Superior temporal gyrus (tissue), 1 donor: ENCODE measurements around the gene GTPBP2.
"Not testable (repeated sequence)": the region's sequence is repeated elsewhere in the genome, so short reads cannot be mapped to it uniquely, and the experiment has no call there.

ENCODE experiments used
- DNase-seq: peaks from one replicate; pipeline ENCODE4 v3.0.0-alpha.2; 2016; ENCODE audit errors: extremely low spot score

GTPBP2 gene

DNA sequence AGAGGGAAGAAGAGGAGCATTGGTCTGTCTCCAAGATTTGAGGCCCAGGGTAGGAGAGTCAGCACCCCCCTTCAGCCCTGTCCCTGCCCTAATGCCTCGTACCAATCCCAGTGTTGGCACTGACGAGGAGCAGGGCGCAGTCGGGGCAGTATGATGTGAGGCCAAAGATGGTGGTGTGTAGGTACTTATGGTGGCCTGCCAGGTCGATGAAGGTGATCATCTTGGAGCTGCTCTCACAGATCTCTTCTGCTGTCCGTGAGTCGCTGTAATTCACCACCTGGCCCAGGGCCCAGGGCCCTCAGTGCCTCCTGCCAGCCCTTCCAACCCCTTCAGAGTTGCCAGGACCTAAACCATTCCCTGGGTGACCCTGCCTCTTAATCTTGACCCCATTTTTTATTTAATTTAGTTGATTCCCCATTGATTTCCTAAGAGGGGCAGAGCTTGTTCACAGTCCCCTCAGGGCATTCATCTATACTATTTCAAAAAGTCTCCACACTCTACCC is 4.2 kb downstream of the GTPBP2 start:
- DNase-seq: no peak

DNA sequence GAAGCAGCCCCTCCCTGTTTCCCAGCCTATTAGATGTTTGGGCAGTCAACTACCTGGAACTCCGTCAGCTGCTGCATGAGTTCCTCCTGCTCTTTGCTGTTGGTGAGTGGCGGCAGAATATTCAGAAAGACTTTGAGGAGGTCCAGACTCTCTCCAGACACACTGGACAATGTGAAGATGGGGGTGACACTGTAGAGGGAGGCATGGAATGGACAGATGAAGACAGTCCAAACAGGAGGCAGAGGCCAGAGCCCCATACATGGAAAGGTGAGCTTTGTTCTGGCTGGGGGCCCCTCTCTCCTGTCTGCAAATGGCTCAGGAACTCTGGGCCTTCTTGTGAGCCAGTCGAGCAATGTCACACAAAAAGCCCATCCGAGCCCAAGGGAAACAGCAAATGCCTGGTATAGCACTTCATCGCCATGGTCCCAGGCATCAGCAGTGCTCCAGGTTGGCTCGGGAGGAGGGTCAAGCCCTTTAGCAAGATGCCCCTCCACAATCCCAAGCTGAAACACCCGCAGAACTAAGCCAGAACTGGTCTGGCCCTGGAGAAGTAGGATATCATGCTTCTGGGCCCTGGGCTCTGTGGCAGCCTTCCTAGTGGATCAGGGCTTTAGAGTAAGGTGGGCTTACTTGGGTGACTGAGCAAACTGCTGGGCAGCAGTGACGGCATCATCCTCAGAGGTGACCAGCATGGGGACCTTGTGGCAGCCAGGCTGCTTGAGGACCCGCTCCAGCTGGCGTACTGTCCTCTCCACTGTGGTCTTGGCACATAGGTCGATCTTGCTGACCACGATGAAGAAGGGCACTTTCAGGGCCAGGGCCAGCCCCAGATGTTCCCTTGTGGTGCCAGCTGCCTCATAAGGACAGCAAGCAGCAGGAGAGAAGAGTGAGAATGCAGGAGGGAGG is 4.9 kb downstream of the GTPBP2 start:
- no peak for DNase-seq

DNA sequence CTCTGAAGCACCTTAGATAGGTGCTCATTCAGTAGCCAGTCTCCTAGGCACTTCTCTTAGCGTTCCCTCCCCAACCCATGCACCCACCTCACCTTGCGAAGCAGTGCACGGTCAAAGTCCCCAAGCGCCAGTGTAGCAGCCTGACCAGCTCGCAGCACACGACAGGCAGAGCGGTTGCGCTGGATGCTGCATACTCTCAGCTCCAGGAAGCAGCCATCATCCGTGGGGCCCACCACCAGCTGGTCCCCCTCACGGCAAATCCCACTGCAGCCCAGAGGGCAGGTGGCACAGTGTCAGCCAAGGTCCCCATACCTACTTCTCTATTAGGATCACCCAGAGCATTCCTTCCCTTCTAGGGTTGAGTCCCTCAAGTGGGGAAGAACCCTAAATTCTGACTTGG is 6.5 kb downstream of the GTPBP2 start:
- no peak for DNase-seq

DNA sequence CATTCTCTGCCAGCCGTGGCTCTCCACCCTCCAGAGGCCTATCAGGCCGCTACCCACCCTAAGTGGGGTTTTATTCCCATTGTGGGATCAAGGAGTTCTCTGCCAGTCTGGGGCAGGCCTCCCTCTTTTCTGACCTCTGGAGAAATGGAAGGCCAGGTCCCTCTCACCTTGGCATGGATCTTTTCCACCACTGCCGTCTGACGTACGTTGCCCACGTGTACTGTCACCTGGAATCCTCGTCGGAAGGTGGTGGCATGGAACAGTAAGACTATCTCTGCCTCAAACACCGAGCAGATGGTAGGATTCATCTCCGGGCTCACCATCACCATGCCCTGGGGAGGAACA is 7.3 kb downstream of the GTPBP2 start:
- no peak for DNase-seq

DNA sequence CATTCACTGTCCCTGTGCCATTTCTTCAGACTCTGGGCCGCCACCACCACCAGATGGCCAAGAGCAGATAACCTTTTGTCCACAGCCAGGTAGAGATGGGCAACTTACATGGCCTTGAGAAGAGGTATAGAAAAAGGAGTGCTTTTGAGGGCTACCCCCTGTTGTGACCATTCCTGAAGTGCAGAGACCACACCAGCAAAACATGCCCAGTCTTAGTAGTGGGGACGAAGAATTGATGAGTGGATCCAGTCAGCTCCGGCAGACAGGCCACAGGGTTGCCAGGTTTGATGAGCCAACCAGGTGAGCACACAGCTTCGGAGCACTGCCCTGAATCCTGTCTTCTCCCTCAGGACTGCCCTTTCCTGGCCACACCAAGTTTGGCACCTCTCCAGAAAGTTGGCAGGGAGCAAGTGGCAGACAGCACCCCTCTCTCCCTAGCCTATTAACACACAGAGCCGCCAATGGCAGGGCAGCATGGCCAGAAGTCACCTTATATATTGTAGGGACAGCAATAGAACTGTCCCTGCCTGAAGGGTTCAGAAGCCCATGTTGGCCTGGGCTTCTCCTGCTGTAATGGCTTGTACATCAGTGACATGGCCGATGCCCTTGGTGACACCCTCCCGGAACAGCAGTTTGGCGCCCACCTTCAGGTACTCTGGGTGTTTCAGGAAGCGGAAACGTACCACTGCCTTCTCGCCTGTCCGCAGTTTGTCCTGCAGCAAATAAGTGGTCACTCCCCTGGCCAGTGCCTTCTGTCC is 7.8 kb downstream of the GTPBP2 start:
- DNase-seq: no peak

DNA sequence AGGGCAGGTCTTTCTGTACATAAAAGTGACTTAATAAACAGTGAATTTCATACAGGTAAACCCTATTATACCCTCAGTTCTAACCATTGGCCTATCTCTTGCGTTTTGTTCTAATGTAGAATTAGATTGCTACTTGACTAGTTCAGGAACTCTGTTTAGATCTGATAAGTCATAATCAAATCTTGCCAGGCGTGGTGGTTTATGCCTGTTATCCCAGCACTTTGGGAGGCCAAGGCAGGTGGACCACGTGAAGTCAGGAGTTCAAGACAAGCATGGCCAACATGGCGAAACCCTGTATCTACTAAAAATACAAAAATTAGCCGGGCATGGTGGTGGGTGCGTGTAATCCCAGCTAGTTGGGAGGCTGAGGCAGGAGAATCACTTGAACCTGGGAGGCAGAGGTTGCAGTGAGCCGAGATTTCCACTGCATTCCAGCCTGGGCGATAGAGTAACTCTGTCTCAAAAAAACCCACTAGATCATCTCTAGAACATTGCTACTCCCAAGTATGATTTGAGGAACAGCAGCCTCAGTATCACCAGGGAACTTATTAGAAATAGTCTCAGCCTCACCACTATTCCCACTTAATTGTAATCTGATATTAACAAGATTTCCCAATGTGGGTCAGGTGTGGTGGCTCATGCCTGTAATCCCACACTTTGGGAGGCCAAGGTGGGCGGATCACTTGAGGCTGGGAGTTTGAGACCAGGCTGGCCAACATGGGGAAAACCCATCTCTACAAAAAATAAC is 12.2 kb downstream of the GTPBP2 start:
- DNase-seq: no peak

DNA sequence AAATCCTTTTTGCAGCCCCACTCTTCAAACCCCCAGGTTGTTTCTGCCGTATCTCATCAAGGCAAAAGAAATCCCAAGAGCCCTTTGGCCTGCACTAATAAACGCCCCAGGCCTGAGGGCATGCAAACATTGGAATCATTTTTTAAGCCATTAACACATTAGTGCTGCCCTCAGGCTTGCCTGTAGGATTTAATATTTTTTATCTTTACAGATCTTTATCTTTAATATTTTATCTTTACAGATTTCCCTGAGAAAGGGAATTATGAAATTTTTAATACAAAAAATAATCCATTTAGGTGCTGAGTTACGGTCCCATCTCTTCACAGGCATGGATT is 14.7 kb downstream of the GTPBP2 start:
- DNase-seq: no peak

DNA sequence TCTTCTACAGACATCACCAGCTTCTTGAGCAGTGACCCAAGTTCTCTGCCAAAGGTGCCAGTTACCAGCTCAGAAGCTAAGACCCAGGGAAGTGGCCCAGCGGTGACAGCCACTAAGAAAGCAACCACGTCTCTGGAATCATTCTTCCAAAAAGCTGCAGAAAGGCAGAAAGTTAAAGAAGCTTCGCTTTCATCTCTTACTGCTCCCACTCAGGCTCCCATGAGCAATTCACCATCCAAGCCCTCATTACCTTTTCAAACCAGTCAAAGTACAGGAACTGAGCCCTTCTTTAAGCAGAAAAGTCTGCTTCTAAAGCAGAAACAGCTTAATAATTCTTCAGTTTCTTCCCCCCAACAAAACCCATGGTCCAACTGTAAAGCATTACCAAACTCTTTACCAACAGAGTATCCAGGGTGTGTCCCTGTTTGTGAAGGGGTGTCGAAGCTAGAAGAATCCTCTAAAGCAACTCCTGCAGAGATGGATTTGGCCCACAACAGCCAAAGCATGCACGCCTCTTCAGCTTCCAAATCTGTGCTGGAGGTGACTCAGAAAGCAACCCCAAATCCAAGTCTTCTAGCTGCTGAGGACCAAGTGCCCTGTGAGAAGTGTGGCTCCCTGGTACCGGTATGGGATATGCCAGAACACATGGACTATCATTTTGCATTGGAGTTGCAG is 15.2 kb downstream of the GTPBP2 start:
- no peak for DNase-seq

DNA sequence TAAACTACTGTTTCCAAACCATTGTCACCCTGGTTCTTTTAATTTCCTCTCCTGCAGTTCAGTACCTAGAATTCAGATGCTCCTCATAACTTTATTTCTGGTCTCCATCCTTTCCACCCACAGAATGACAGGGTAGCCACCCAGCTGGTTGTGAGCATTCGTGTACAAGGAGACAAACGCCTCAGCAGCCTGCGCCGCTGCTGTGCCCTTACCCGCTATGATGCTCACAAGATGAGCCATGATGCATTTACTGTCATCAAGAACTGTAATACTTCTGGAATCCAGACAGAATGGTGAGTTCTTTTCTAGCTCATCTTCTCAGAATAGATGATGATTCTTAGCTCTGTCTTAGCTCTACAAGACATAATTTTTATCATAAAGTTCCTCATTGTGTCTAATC is 18.6 kb downstream of the GTPBP2 start:
- DNase-seq: no peak

DNA sequence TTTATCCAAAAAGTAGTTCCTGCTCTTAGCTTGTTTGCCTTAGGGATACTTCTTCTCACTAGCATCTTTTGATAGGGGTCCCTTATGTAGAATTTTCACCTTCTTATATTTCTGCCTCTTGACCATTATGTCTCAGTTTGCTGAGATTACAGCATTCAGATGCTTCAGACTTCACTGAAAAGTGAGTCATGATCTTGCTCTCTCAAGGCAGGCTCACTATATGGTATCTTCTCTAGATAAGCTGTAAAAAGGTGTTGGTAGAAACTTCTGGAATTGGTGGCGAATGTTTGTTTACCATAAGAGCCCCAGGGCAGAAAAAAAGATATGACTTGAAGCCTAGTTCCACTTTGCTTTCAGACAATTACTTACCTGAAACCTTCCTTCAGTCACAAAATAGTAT is 19.7 kb downstream of the GTPBP2 start:
- no peak for DNase-seq

DNA sequence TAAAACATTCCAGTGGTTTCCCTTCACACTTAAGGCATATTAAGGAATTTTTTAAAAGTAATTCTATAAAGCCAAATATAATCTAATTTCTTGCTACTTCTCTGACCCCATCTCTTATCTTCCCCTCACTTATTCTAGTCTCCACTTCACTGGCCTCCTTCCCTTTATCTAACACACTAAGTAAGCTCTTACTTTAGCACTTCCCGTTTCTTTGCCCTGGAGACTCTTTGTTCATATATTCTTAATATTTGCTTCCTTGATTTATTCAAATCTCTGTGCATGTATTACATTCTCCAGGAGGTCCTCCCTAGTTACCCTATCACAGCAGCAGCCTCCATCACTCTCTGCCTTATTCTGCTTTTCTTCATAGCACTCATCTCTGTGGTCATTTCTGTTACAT is 20.3 kb downstream of the GTPBP2 start:
- DNase-seq: no peak

DNA sequence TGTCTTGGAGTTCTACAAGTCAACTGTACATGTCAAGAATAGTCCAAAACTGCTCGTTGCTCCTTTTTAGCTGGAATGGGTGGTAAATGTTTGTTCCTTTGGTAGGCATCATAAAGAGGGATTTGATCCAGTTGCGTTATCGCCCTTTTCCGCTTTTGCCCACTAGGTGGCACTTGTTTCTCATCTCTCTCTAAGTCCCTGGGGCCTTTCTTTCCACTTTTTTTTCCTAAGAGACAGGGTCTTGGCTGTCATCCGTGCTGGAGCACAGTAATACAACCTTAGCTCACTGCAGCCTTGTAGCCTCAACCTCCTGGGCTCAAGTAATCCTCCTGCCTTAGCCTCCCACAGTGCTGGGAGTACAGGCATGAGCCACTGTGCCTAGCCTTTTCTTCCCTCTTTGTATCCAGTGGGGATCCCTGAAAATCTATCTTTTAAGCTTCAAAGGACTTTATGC is 20.7 kb downstream of the GTPBP2 start:
- DNase-seq: peak; percentile 92

DNA sequence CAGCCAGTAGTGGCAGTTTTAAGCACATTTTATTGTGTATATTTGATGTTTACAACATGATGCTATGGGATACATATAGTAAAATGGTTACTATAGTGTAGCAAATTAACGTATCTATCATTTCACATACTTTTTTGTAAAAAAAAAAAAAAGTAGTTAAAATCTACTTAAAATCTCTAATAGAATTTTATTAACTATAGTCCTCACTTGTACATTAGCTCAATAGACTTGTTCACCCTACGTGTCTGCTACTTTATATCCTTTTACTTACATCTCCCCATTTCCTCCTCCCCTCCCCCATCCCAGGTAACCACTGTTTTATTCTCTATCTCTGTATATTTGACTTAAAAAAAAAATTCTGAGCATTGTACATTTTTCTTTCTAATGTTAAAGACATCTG is 23.0 kb downstream of the GTPBP2 start:
- DNase-seq: no peak

DNA sequence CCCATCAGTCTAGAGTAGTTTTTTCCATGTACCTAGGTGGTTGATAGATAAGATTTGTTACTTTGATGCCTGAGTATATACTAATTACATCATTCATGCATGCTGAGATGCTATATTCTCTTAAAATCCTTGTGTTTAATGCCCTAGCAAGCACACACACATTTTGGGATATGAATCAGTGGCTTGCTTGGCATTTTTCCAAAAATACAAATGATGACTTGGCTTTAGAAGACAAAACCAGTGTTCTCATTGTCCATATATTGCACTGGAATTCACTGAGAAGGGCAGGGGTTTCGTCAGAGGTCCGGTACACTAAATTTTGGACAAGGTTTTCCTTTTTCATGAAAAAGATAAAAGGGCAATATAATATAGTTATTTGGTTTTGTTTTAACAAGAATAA is 24.9 kb downstream of the GTPBP2 start:
- DNase-seq: no peak

DNA sequence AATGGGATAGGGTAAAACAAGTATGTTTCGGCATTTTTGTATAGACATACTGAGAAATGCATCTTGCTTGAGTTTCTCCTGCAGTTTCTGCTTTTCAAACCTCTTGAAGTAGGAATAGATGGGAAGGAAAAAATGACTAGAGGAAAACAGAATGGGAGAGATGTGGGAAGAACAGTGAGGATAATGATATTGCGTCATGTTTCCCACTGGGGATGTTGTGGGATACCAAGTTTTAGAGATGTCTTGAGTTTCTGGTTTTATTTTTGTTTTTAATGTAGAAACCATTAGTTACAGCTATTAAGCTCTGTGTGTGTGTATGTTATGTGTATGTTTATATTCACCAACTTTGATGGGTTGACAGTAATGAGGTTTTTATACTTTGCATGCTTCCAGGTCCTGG is 28.5 kb downstream of the GTPBP2 start:
- DNase-seq: no peak

DNA sequence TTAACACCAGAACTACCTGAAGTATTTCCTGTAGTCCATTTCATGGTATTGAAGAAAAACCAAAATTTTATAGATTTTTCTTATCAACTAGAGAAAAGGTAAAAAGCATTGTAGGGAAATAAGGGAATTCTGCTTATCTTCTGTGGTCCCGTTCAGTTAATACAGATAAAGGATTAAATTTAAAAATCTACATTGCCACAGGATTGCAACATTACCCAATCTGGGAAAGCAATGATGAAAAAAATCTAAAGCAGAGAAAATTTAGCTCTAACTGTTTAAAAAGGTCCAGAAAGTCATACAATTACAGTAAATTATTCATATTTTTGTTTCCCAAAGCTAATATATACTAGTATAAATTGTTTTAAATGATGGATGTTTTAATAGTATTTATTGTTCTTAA is 35.1 kb downstream of the GTPBP2 start:
- DNase-seq: no peak

DNA sequence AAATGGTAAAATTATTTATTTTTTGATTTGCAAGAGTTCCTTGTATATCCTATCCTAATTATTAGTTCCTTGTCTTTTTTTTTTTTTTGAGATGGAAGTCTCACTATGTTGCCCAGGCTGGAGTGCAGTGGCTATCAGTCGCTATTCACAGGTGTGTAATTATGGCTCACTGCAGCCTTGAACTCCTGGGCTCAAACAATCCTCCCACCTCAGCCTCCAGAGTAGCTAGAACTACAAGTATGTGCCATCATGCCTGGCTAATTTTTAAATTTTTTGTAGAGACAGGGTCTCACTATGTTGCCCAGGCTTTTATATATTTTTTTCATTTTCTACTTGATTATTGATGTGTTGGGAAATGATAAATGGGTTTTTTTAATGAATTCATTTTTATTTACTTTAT is 39.5 kb downstream of the GTPBP2 start:
- not testable (repeated sequence) for DNase-seq

DNA sequence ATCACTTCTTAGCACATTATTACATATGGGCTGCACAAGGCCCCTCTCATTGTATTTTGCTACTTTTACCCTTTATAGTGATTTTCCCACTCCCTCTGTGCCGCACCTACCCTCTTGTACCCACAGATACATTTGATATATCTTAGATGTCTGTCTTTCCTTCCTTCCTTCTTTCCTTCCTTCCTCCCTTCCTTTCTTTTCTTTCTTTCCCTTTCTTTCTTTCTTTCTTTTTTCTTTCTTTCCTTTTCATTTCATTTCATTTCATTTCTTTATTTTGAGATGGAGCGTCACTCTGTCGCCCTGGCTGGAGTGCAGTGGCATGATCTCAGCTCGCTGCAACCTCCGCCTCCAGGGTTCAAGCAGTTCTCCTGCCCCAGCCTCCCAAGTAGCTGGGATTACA is 40.9 kb downstream of the GTPBP2 start:
- DNase-seq: no peak

DNA sequence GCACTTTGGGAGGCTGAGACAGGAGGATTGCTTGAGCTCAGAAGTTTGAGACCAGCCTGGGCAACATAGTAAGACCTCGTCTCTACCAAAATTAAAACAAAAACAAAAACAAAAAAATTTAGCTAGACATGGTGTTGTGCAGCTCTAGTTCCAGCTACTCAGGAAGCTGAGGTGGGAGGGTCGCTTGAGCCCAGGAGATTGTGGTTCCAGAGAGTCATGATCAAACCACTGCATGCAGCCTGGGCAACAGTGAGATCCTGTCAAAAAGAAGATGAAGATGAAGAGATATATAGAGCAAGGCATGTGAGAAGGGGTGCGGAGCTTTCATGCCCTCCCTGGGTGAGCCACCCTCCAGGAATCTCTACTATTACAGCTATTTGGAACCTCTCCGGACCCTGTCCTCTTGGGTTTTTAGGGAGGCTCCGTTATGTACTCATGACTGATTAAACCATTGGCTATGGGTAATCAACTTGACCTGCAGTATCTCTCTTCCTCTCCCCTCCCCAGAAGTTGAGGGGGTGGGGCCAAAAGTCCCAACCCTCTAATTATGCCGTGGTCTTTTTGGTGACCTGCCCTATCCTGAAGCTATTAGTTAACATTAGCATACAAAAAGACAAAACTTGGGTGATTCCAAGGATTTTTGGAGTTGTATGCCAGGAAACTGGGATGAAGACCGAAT is 44.0 kb downstream of the GTPBP2 start:
- no peak for DNase-seq

DNA sequence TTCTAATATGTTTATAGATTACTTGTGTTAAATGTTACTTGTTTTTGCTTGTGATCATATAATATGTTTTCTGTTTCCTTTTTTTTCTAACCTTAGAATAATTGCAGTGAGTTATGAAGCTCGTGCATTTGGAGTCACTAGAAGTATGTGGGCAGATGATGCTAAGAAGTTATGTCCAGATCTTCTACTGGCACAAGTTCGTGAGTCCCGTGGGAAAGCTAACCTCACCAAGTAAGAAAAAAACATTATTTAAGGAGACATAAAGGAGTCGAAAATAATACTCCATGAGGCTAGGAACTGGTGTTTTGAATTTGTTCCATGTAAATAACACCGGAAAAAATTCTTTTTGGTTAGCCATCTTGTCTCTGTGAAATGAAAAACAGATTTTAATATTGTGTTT is 46.2 kb downstream of the GTPBP2 start:
- DNase-seq: no peak

DNA sequence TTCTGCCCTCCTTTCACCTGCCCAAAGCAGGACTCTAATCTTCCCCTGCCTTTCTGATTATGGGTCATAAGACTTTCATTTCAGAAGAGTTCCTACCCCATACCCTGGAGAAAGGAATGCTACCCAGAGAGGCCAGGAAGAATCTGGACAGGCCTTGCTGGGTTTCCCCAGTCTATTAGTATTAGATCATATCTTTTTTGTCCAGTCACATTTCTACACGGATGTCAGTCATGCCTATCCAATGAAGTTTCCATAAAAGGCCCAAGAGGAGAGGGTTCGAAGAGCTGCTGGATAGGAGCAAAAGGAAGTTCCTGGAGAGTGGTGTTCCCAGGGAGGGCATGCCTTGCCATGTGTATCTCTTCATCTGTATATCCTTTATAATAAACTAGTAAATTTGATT is 49.9 kb downstream of the GTPBP2 start:
- DNase-seq: no peak
